DND-41 (cell line): Measurements from ENCODE around the gene TAS1R3.

ENCODE experiments used
- EZH2 ChIP-seq: IDR thresholded peaks from 3 replicates; pipeline ENCODE4 v1.6.1; 2012; ENCODE audit warnings: borderline replicate concordance, low read depth, mild to moderate bottlenecking, moderate library complexity, low read length, inconsistent platforms; ENCODE audit not compliant: severe bottlenecking
- TF ChIP-seq, protein P1 (sequence below): IDR thresholded peaks from 2 replicates; pipeline ENCODE4 v1.5.1; 2012; ENCODE audit warnings: borderline replicate concordance, low read length, moderate library complexity, mild to moderate bottlenecking; ENCODE audit not compliant: poor library complexity, severe bottlenecking; ENCODE audit errors: extremely low read depth

DNA sequence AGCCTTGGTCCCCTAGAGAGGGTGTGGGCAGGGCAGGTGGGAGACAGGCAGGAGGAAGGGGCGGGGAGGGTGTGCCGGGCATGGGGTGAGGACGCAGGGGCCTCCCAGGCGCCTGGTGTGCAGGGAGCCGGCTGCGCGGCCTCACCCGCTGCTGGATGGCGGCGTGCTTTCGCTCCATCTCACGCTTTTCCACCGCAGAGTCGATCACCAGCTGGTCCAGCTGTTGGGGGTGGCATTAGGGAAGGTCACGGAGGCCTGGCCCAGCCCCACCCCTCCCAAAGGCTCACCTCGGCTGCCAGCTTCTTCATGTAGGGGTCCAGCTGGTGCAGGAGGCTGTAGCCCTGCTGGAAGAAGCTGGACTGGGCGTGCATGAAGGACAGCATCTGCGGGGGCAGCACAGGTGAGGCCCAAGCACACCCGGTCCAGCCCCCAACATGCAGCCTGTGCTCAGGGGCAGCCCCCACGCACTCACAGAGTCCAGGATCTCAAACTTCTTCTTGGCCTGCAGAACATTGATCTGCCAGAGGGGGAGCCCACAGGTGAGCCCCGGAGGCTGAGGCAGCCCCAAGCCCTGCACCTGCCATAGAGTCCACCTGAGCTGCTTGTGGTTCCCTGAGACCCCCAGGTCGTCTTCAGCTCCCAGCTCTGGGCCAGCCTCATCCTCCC lies 31.3 kb upstream of the TAS1R3 start:
- TF ChIP-seq EZH2, result no peak
- TF ChIP-seq, protein P1, sequence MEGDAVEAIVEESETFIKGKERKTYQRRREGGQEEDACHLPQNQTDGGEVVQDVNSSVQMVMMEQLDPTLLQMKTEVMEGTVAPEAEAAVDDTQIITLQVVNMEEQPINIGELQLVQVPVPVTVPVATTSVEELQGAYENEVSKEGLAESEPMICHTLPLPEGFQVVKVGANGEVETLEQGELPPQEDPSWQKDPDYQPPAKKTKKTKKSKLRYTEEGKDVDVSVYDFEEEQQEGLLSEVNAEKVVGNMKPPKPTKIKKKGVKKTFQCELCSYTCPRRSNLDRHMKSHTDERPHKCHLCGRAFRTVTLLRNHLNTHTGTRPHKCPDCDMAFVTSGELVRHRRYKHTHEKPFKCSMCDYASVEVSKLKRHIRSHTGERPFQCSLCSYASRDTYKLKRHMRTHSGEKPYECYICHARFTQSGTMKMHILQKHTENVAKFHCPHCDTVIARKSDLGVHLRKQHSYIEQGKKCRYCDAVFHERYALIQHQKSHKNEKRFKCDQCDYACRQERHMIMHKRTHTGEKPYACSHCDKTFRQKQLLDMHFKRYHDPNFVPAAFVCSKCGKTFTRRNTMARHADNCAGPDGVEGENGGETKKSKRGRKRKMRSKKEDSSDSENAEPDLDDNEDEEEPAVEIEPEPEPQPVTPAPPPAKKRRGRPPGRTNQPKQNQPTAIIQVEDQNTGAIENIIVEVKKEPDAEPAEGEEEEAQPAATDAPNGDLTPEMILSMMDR, result peak; percentile 52
